ENCODE results near the gene DDAH1.

DNA sequence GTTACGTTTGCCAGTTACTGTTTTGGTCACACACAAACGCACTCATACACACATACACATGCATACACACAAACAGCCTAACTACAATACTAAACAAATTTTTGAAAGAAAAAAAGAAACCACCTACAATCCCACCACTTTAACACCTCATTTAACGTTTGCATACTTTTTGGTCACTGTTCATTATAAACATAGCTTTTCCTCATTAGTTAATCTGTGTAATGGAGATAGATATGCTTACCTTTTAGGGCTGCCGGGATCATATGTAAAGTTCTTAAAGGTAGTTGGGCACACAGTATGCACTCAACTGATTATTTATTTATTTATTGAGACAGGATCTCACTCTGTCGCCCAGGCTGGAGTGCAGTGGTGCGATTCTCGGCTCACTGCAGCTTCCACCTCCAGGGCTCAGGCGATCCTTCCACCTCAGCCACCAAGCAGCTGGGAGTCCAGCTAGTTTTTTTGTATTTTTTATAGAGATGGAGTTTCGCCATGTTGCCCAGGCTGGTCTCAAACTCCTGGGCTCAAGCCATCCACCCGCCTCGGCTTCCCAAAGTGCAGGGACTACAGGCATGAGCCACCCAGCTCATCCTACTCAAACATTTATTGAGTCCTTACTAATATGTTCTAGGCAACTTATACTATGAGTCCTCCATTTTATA is 187.8 kb downstream of the DDAH1 start:
- TF ChIP-seq, protein P1, sequence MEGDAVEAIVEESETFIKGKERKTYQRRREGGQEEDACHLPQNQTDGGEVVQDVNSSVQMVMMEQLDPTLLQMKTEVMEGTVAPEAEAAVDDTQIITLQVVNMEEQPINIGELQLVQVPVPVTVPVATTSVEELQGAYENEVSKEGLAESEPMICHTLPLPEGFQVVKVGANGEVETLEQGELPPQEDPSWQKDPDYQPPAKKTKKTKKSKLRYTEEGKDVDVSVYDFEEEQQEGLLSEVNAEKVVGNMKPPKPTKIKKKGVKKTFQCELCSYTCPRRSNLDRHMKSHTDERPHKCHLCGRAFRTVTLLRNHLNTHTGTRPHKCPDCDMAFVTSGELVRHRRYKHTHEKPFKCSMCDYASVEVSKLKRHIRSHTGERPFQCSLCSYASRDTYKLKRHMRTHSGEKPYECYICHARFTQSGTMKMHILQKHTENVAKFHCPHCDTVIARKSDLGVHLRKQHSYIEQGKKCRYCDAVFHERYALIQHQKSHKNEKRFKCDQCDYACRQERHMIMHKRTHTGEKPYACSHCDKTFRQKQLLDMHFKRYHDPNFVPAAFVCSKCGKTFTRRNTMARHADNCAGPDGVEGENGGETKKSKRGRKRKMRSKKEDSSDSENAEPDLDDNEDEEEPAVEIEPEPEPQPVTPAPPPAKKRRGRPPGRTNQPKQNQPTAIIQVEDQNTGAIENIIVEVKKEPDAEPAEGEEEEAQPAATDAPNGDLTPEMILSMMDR (IDR thresholded peaks at IDR 0.05; ENCODE audit: extremely low read depth in 1 of 2, insufficient read depth in 1 of 2, low read depth in 1 of 2, low read length in 2 of 2) = no peak
- TF ChIP-seq POLR2A (IDR thresholded peaks at IDR 0.05; ENCODE audit: low read depth, low read length) (no peak), POLR2AphosphoS5 (IDR thresholded peaks at IDR 0.05; ENCODE audit: insufficient read depth, low read depth, low read length) (no peak), EZH2 (IDR thresholded peaks at IDR 0.05; ENCODE audit: borderline replicate concordance, low read depth, low read length, severe bottlenecking) (no peak), JUN (IDR thresholded peaks at IDR 0.05; ENCODE audit: borderline replicate concordance, insufficient read depth, insufficient read length, low read depth) (no peak)
- TF ChIP-seq, protein P2, sequence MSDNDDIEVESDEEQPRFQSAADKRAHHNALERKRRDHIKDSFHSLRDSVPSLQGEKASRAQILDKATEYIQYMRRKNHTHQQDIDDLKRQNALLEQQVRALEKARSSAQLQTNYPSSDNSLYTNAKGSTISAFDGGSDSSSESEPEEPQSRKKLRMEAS (IDR thresholded peaks at IDR 0.05; ENCODE audit: insufficient read depth, insufficient read length) = no peak
